CD4-positive, alpha-beta T cell treated with Interleukin-21 for 1 hour (primary cell): ENCODE measurements around the gene EOGT.

Source experiments
- DNase-seq: peaks from one replicate; pipeline ENCODE4 v3.0.0-alpha.2; 2020

The EOGT gene

GRCh38 chr3:69008980-69009379 is 4.5 kb downstream of the EOGT start:
- no peak for DNase-seq

DNA sequence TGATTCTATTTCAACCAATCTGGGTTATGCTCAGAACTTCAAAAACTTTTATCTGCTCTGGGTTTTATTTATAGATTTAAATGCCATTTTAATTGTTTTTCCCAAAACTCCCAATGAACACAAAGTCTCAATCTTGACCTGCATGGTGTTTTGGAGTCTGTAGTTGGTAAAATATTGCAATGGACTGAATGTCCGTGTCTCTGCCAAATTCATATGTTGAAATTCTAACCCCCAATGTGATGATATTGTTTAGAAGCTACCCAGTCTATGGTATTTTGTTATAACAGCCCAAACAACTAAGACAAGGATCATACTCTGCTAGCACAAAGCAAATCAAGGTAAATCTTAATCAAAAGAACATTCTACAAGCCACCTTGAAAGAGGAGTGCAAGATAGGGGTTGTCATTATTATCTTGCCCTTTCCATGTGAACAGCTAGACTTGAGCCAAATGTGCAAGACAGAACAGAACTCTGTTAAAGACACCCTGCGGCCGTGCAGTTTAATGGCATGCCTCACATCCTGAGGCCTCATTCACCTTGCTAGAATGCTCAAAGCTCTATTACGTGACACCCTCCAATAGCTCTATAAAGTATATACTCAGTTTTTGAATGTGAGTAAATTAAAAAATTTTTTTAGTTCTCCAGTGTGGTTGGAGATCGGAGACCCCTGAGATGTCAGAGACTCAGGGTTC is 7.5 kb downstream of the EOGT start:
- no peak for DNase-seq

DNA sequence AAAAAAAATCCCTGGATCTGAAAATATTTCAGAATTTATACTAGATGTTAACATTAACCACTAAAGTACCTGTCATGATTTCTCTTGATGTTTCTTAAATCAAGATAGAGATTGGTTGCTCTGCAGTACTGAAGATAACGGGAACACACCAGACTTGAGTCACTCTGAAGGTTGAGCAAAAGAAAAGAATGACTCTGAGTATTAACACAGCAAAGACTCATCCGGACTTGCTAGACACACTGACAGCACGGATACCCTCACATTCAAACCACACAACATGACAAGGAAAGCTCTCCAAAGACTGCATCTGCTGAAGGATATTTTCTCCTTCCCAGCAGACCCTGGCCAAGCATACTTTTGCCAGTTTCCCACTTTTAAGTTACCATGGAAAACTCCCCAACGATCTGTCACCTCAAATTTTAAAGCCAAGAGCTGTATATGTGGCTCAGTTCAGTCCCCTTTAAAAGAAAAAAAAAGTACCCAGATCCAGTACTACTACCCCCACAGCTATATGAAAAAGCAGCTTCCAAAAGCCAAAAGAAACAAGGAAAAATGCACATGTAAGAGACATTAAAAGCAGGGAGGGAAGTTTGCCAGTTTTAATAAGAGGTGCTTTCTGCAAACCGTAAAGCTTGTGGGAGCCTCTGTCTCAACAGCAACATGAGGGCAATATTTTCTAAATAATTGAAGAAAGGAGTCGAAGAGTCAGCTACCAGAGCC is 8.3 kb downstream of the EOGT start:
- no peak for DNase-seq

DNA sequence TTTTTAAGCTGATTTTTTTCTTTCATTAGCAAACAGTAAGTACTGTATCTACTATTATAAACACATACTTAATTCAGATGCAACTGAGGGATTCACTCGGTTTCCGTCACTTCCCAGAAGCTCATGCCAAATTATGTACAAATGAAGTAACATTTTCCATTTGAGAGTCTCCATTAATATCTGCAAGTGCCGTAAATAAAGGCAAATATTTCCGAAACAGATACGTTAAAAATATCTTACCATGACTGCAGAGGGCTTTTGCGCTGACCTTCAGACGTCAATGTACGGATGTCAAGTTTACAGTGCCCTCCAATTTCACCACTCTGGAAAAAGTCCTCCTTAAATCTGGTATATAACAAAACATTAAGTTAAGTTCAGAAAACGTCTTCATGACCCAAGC is 9.3 kb downstream of the EOGT start:
- DNase-seq: no peak

DNA sequence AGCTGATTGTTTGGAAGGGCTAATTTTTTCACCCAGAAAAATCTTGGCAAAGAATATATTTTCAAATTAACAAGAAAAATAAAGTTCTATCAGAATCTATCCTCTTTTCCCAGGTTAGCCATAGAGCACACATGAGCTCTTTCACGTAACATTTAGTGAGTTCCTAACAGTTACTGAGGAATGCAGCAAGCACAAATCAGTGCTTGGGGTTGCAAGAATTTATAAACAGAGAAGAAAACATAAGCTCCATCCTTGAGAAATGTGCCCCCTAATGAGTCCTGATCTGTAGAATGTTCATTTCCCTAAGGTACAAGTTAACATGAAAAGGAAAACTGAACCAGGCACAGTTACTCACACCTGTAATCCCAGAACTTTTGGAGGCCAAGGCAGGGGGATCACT is 13.9 kb downstream of the EOGT start:
- no peak for DNase-seq

GRCh38 chr3:68999158-68999557 is 14.3 kb downstream of the EOGT start:
- DNase-seq: no peak

DNA sequence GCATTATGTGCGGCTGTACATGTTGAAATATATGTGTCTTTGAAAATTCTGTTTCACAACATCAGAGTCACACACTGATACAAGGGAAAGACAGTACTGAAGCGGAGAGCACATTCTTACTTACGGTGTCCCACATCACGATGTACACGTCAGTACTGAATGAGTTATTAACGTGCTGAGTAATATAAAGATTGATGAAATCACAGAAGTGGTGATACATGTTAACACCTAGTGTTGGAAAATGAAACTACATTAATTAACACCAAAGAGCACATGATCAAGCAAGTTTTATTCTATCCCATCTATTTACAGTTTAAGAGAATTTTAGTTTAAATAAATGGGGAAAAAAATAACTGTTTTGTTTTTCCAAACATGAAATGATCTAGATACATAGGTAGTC is 15.6 kb downstream of the EOGT start:
- no peak for DNase-seq

GRCh38 chr3:68996356-68996995 is 17.0 kb downstream of the EOGT start:
- no peak for DNase-seq

DNA sequence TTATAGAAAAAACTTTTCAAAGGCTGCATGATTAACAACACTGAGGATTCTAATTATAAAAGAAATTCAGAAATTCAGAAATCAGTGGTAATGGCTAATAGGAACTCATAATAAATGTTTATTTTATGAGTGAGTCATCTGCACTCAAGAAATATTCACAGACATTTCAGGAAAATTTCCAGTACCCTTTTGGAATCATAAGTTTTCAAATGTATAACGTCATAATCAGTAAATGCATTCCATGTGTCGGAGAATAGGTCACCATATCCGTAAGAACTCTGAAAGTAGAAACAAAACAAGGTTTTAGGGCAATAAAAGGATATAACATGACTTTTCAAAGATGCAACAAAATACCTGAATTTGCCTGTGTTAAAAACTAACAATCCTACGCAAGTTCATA is 24.7 kb downstream of the EOGT start:
- no peak for DNase-seq

- no peak for DNase-seq
These were observed 26.2 kb downstream of the EOGT start for GRCh38 chr3:68987322-68987721.

GRCh38 chr3:68986496-68987208 is 26.8 kb downstream of the EOGT start:
- DNase-seq: no peak

DNA sequence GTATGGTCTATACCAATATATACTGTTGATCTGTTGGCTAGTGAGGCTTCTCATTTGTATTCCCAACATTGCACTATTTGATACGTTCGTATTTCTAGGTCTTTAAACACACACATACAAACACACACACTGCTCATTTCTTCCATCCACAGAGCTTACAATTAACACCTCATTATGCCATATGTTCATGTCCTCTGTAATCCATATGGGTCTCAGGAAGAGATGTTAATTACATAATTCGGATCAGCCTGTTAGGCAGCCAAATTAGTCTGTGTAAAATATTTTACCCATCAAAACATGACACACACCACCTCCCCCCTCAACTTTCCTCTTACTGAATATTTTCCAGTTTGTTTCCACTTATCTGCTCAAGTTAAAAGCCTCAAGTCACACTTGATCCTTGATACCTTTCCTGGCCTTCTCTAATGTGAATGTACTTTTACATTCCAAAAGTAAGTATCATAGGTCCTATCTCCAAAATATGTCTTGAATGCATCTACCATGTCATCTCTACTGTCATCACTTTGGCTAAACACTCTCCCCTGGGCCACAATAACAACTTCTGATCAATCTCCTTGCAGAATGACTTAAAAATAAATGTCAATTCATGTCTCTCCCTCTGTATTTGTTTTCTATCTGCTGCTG is 28.2 kb downstream of the EOGT start:
- DNase-seq: no peak

- DNase-seq: no peak
These were observed 29.4 kb downstream of the EOGT start for GRCh38 chr3:68984011-68984530.

DNA sequence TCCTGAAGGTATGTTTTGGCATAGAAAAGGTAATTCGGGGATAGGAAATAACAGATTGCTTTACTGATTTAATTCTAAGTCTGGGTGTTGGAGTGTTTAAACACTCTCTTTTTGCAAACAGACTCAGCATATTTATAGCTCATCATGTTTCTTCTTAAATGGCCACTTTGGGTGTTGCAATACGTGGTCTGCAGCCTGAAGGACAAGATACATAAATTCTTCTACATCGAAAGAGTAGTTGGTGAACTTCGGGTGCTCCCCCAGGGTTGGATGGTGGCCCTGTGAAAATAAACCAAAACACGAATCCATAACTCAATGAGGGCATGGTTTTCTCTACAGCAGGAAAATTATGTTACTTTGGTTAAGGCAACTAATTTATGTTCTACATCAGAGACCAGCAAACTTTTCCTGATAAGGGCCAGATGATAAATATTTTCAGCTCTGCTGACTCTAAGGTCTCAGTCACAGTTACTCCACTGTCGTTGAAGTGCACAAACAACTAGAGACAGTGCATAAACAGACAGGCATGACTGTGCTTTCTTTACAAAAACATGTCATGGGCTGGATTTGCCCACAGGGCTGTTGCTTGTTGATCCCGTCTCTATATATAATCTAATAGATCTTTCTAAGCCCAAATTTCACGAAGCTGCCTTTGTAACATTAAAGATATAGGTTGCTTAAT is 35.9 kb downstream of the EOGT start:
- DNase-seq: no peak

GRCh38 chr3:68974711-68975110 is 38.8 kb downstream of the EOGT start:
- no peak for DNase-seq

DNA sequence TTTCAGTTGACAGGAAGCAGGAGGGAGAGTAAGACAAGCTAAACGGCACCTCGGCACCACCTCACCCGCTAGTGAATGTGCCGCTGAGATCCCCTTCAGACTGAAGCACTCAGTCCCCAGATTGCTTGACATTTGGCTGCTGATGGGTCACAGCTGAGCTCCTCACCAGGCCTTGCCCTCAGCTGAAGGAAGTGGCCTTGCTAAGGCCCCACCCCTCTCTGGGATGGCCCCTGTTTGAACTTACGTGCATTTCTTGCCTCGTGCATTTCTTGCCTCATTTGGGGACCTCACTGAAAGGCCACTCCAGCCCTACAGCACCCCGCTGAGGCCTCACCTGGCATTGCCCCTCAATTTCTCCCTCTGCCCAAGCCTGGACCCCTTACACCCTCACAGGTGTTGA is 39.8 kb downstream of the EOGT start:
- DNase-seq: no peak

- DNase-seq: peak; percentile 18
These were observed 41.0 kb downstream of the EOGT start for GRCh38 chr3:68972358-68972979.

DNA sequence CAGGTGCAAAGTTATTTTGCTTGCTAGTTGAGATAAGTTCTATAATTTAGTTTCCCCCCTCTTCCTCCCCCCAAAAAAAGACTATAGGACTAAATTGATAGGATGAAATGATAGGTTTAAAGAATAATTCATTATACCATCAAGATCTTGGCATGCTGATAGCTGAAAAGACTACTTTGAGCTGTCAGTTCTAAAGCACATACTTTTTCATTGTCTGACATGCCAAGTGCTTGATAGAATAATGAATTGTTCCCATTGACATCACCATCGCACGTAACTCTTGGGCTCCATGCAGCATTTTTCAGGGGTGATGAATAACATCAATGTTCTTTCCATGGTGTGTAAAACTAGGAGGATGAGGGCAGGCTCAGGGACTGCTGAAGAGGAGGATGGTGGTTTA is 48.8 kb downstream of the EOGT start:
- no peak for DNase-seq

GRCh38 chr3:68963891-68964290 is 49.6 kb downstream of the EOGT start:
- no peak for DNase-seq

DNA sequence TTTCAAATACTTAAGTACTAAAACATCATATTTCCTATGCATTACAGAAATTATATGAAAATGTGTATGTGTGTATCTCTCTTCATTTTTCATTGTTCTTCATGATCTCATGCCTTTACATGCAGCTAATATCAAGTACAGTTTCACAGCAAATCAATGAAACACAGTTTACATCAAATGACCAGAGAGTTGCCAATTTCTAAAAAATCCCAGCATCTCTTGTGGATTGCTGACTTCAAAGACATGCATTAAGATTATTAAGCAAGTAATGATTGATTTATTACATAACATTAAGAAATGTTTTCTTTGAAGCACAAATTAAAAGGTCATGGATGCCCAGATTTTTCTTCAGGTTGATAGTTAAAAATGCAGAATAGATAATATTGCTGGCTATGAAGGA is 50.1 kb downstream of the EOGT start:
- no peak for DNase-seq

GRCh38 chr3:68958932-68959331 is 54.6 kb downstream of the EOGT start:
- DNase-seq: no peak

DNA sequence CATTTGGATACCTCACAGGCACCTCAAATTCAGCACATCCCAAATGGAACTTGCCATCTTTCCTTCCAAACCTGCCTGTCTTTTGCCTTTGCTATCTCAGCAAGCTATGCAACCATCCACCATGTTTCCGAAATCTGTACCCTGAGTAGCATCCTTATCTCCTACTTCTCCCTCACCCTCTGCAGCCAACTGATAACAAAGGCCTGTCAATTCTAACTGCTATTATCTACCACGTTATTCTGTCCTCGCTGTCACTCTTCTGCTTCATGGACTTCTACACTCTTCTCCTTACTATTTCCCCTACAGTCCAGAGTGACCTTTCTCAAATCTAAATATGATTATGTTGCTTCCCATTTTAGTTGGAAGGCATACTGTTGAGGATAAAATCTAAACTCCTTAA is 55.6 kb downstream of the EOGT start:
- no peak for DNase-seq
